ENCODE results near the gene PDSS2. TPM values are rescaled to one million over a fixed set of nuclear protein-coding genes. Genes with fewer than 3 reads are reported as not detected.

Gene PDSS2
- total and polyA plus RNA-seq, 9 of the 15 experiments (the other 6 are each of a cell fraction or from before 2014, with no cell fraction given), result 5.8 to 21.1 (median 12.0) TPM

DNA sequence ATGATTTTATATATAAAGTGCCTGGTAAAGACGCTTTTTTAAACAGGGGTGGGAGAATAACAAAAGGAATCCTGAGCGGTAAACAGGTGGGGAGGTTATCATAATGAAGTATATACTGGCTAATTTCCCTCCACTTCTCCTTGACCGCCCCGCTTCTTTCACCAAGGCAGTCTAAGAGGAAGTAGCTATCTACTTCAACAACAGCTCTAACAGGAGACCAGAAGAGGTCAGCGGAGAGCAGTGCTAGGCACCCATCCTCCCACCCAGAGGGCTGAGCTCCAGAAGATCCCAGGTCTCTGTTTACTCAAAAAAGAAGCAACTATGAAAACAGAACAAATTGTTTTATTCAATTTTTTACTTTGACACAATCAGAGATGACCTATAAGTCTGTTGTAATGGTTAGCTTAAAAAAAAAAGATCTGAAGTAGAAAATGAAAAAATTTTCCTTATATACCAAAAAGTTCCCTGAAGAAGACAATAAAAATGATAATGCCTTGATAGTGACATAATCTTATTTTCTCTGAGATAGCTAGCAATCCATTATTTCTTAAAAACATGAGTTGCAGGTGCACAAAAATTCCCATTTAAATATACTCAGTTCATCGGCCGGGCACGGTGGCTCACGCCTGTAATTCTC, 141.1 kb downstream of the PDSS2 start:
- DNase-seq (ENCODE audit: extremely low read depth in 1 of 4, low spot score in 3 of 4), result peak; percentile 43 to 76 (median 61)
- no peak overlapping the region for H3K27ac ChIP-seq (ENCODE audit: extremely low read depth, low read depth, low read length)
- no peaks in the 10 kb centered on the region for H3K4me1 ChIP-seq (replicated peaks in 1 of 2; ENCODE audit: control insufficient read depth in 2 of 2, insufficient read depth in 2 of 2, low read length in 2 of 2)
- H4K20me1 ChIP-seq (replicated peaks; ENCODE audit: control insufficient read depth, insufficient read depth, low read length), result no peaks in the 10 kb centered on the region
- POLR2A ChIA-PET, result interaction anchor here (0.5 to 2.0 kb wide), 8 partner anchors 9 to 142 kb away, joined by 3 to 5 read pairs (median 3); partner anchors contain the start of gene PDSS2
- no peaks in the 10 kb centered on the region for H3K9me1 ChIP-seq (ENCODE audit: control insufficient read depth, insufficient read depth, low read length)
- in situ Hi-C loops (cut with MboI), result no loop called here
- no peaks in the 10 kb centered on the region for H3K36me3 ChIP-seq (ENCODE audit: control insufficient read depth, insufficient read depth, low read length)
- H3K9ac ChIP-seq (ENCODE audit: insufficient read depth in 1 of 2, low read depth in 2 of 2, low read length in 2 of 2), result no peak overlapping the region
- H3K4me3 ChIP-seq, result no peak overlapping the region
- no peaks in the 10 kb centered on the region for H3K27me3 ChIP-seq (ENCODE audit: control insufficient read depth in 2 of 2, insufficient read depth in 2 of 2, low read length in 2 of 2)
- H3K9me3 ChIP-seq (replicated peaks; ENCODE audit: control insufficient read depth, insufficient read depth, low read depth, low read length), result no peaks in the 10 kb centered on the region
- peak; percentile 100 for ATAC-seq
- no peak overlapping the region for H2AFZ ChIP-seq (ENCODE audit: low read depth, low read length)
- BruUV-seq (replicated peaks), result no TSS peak
- no peaks in the 10 kb centered on the region for H3K79me2 ChIP-seq (ENCODE audit: control insufficient read depth, insufficient read depth, low read length)
- 47% methylated on average over 9 of the region's 9 CpGs for WGBS (ENCODE audit: insufficient coverage, low coverage, missing lambda C conversion rate)
- H3K4me2 ChIP-seq (ENCODE audit: insufficient read depth, low read length), result no peak overlapping the region
- FAIRE-seq, result peak; percentile 93
- CTCF ChIA-PET (ENCODE audit: low intra/inter-chr PET ratio), result interaction anchor here (0.6 to 0.7 kb wide), 2 partner anchors 43 to 199 kb away, joined by 3 read pairs; no protein-coding TSS in a partner anchor
- intact Hi-C loops (cut with micrococcal nuclease), result loop anchor here (1.0 to 5.0 kb wide), 3 partner anchors 131 to 318 kb away; partner anchors contain the start of gene PDSS2
- TF ChIP-seq CC2D1A (IDR thresholded peaks at IDR 0.05) (peak; percentile 34; the same call in 1 of the 2 replicates), JUND (IDR thresholded peaks at IDR 0.05; ENCODE audit: borderline replicate concordance, low read depth, low read length) (peak; percentile 34; the same call in 1 of the 2 replicates), JUND (tag; IDR thresholded peaks at IDR 0.05; ENCODE audit: borderline replicate concordance, low read depth, low read length) (no peak), KLF16 (IDR thresholded peaks at IDR 0.05) (peak; percentile 46), SPI1 (IDR thresholded peaks at IDR 0.05; ENCODE audit: borderline replicate concordance, low read depth, low read length) (peak; percentile 42; the same call in 1 of the 2 replicates), MYC (IDR thresholded peaks at IDR 0.05; ENCODE audit: low read depth, low read length) (0 out of 2 replicates have a peak, but pooled peaks have one; percentile 15), MYC (CRISPR knock-in tag; IDR thresholded peaks at IDR 0.05; ENCODE audit: borderline replicate concordance, low read depth) (no peak), TBP (optimal IDR thresholded peaks at IDR 0.05; ENCODE audit: low read depth, low read length) (peak; percentile 13), CHCHD3 (CRISPR knock-in tag; IDR thresholded peaks at IDR 0.05) (no peak), ARID2 (IDR thresholded peaks at IDR 0.05) (peak; percentile 57; the same call in 1 of the 2 replicates)
- TF ChIP-seq, protein P1, sequence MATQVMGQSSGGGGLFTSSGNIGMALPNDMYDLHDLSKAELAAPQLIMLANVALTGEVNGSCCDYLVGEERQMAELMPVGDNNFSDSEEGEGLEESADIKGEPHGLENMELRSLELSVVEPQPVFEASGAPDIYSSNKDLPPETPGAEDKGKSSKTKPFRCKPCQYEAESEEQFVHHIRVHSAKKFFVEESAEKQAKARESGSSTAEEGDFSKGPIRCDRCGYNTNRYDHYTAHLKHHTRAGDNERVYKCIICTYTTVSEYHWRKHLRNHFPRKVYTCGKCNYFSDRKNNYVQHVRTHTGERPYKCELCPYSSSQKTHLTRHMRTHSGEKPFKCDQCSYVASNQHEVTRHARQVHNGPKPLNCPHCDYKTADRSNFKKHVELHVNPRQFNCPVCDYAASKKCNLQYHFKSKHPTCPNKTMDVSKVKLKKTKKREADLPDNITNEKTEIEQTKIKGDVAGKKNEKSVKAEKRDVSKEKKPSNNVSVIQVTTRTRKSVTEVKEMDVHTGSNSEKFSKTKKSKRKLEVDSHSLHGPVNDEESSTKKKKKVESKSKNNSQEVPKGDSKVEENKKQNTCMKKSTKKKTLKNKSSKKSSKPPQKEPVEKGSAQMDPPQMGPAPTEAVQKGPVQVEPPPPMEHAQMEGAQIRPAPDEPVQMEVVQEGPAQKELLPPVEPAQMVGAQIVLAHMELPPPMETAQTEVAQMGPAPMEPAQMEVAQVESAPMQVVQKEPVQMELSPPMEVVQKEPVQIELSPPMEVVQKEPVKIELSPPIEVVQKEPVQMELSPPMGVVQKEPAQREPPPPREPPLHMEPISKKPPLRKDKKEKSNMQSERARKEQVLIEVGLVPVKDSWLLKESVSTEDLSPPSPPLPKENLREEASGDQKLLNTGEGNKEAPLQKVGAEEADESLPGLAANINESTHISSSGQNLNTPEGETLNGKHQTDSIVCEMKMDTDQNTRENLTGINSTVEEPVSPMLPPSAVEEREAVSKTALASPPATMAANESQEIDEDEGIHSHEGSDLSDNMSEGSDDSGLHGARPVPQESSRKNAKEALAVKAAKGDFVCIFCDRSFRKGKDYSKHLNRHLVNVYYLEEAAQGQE (IDR thresholded peaks at IDR 0.05; ENCODE audit: borderline replicate concordance), result peak; percentile 80
- TF ChIP-seq, protein P1 (CRISPR knock-in tag; IDR thresholded peaks at IDR 0.05; ENCODE audit: low read depth), result no peak
- TF ChIP-seq, protein P2, sequence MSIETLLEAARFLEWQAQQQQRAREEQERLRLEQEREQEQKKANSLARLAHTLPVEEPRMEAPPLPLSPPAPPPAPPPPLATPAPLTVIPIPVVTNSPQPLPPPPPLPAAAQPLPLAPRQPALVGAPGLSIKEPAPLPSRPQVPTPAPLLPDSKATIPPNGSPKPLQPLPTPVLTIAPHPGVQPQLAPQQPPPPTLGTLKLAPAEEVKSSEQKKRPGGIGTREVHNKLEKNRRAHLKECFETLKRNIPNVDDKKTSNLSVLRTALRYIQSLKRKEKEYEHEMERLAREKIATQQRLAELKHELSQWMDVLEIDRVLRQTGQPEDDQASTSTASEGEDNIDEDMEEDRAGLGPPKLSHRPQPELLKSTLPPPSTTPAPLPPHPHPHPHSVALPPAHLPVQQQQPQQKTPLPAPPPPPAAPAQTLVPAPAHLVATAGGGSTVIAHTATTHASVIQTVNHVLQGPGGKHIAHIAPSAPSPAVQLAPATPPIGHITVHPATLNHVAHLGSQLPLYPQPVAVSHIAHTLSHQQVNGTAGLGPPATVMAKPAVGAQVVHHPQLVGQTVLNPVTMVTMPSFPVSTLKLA (conservative IDR thresholded peaks at IDR 0.05), result 0 out of 4 replicates have a peak, but pooled peaks of 1 of the 2 experiments have one; percentile 26
